ENCODE results near the gene COL3A1.

- TF ChIP-seq, protein P1, sequence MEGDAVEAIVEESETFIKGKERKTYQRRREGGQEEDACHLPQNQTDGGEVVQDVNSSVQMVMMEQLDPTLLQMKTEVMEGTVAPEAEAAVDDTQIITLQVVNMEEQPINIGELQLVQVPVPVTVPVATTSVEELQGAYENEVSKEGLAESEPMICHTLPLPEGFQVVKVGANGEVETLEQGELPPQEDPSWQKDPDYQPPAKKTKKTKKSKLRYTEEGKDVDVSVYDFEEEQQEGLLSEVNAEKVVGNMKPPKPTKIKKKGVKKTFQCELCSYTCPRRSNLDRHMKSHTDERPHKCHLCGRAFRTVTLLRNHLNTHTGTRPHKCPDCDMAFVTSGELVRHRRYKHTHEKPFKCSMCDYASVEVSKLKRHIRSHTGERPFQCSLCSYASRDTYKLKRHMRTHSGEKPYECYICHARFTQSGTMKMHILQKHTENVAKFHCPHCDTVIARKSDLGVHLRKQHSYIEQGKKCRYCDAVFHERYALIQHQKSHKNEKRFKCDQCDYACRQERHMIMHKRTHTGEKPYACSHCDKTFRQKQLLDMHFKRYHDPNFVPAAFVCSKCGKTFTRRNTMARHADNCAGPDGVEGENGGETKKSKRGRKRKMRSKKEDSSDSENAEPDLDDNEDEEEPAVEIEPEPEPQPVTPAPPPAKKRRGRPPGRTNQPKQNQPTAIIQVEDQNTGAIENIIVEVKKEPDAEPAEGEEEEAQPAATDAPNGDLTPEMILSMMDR (IDR thresholded peaks at IDR 0.05; ENCODE audit: extremely low read depth in 1 of 2, insufficient read depth in 1 of 2, low read depth in 1 of 2, low read length in 2 of 2), result no peak
- TF ChIP-seq POLR2AphosphoS5 (IDR thresholded peaks at IDR 0.05; ENCODE audit: insufficient read depth, low read depth, low read length), result no peak
- no peak for TF ChIP-seq EZH2 (IDR thresholded peaks at IDR 0.05; ENCODE audit: borderline replicate concordance, low read depth, low read length, severe bottlenecking)
- no peak for TF ChIP-seq POLR2A (IDR thresholded peaks at IDR 0.05; ENCODE audit: low read depth, low read length)
- TF ChIP-seq FOS (IDR thresholded peaks at IDR 0.05; ENCODE audit: borderline replicate concordance, insufficient read depth, low read length), result no peak
- TF ChIP-seq JUN (IDR thresholded peaks at IDR 0.05; ENCODE audit: borderline replicate concordance, insufficient read depth, insufficient read length, low read depth), result no peak
These were observed 19.1 kb downstream of the COL3A1 start for GRCh38 chr2:188993247-188993646.

Data from endothelial cell of umbilical vein (primary cell).